HG03442 (cell line): Measurements from ENCODE around the gene VSIG2.
A peak's percentile ranks its signal among the peaks of the same experiment; 100 is the strongest.

Experiments used
- ATAC-seq: cut with Tn5 transposase; IDR thresholded peaks from one replicate; pipeline ENCODE4 v1.9.1; 2021; ENCODE audit warnings: mild to moderate bottlenecking, moderate library complexity; ENCODE audit not compliant: unreplicated experiment

VSIG2 gene

GRCh38 chr11:124766156-124766555 lies 14.1 kb upstream of the VSIG2 start:
- no peak for ATAC-seq

- ATAC-seq = no peak
These were observed 11.3 kb upstream of the VSIG2 start for GRCh38 chr11:124763156-124763947.

GRCh38 chr11:124762624-124763155 lies 10.6 kb upstream of the VSIG2 start:
- ATAC-seq = no peak

GRCh38 chr11:124762105-124762623 lies 10.1 kb upstream of the VSIG2 start, which contains the start of gene ESAM:
Gene ESAM, minus strand, starts transcription at chr11:124762290. Its CDS starts 136 bp downstream, at chr11:124762154.
- peak; percentile 56 for ATAC-seq

- ATAC-seq = no peak
These were observed 9.4 kb upstream of the VSIG2 start for GRCh38 chr11:124761301-124762104.

- ATAC-seq = no peak
These were observed 8.8 kb upstream of the VSIG2 start for GRCh38 chr11:124760806-124761205.

GRCh38 chr11:124760205-124760652 lies 8.2 kb upstream of the VSIG2 start:
- no peak for ATAC-seq

- ATAC-seq = no peak
These were observed 7.5 kb upstream of the VSIG2 start for GRCh38 chr11:124759266-124760204.

GRCh38 chr11:124758355-124759265 lies 6.6 kb upstream of the VSIG2 start:
- peak; percentile 56 for ATAC-seq

- no peak for ATAC-seq
These were observed 5.3 kb upstream of the VSIG2 start for GRCh38 chr11:124757320-124757719.

GRCh38 chr11:124756753-124757227 lies 4.7 kb upstream of the VSIG2 start:
- ATAC-seq = no peak

- ATAC-seq = no peak
These were observed 4.1 kb upstream of the VSIG2 start for GRCh38 chr11:124756033-124756752.

GRCh38 chr11:124754710-124755109 lies 2.7 kb upstream of the VSIG2 start:
- no peak for ATAC-seq

- ATAC-seq = no peak
These were observed 2.3 kb upstream of the VSIG2 start for GRCh38 chr11:124754309-124754708.

GRCh38 chr11:124753624-124754023 lies 1.6 kb upstream of the VSIG2 start:
- no peak for ATAC-seq

- ATAC-seq = no peak
These were observed 1.1 kb upstream of the VSIG2 start for GRCh38 chr11:124753205-124753604.

- no peak for ATAC-seq
These were observed 532 bp upstream of the VSIG2 start for GRCh38 chr11:124752471-124753102.

GRCh38 chr11:124751391-124751740 lies 689 bp downstream of the VSIG2 start:
- ATAC-seq = no peak
